ENCODE data around the gene PLCG2.
"Not testable (repeated sequence)": the region's sequence is repeated elsewhere in the genome, so short reads cannot be mapped to it uniquely, and the experiment has no call there.

The PLCG2 gene

DNA sequence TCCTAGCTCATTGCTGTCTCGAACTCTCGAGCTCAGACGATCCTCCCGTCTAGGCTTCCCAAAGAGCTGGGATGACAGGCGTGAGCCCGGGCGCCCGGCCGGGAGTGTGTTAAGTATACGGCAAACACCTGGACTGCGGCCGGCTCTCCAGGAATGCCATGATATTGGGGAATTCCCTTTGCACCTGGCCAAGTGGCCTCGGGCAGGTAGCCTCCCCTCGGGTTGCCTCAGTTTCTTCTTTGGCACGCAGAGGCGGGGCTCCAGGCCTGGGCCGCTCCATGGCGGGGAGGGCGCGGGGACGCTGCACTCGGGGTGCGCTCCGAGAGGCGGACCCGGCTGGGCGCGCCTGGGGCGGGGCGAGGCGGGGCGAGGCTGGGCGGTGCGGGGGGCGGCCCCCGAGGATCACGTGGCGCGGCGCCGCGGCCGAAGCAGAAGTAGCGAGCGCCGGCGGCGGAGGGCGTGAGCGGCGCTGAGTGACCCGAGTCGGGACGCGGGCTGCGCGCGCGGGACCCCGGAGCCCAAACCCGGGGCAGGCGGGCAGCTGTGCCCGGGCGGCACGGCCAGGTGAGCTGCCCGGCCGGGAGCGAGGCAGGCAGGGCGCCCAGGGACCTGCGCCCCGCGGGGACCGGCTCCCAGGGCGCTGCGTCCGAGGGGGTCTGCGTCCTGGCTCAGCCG is at the start of gene PLCG2:
TSS of gene PLCG2 (plus strand) at position 431 of the 675 bp plus-strand sequence. CDS start 6,699 bp downstream, outside the sequence.
- DNase-seq (ENCODE audit: low read depth), result peak; percentile 51

DNA sequence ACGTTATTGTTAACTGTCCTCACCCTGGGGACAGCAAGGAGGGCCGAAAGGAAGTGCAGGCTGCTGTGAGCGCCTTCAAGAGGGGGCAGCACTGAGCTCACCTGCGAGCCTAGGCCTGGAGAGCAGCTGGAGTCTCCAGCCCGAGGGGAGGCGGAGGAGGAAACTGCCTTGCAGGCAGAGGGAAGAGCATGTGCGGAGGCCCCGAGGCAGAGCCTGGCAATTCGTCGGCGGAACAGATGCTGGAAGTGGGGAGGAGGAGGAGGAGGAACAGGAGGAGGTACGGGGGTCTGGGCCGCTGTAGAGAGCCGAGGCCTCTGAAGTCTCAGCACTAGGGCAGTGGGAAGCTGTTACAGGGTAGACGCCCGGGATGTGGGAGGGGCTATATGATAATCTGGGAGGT is 49.6 kb upstream of the PLCG2 start:
- DNase-seq (ENCODE audit: low read depth), result no peak

DNA sequence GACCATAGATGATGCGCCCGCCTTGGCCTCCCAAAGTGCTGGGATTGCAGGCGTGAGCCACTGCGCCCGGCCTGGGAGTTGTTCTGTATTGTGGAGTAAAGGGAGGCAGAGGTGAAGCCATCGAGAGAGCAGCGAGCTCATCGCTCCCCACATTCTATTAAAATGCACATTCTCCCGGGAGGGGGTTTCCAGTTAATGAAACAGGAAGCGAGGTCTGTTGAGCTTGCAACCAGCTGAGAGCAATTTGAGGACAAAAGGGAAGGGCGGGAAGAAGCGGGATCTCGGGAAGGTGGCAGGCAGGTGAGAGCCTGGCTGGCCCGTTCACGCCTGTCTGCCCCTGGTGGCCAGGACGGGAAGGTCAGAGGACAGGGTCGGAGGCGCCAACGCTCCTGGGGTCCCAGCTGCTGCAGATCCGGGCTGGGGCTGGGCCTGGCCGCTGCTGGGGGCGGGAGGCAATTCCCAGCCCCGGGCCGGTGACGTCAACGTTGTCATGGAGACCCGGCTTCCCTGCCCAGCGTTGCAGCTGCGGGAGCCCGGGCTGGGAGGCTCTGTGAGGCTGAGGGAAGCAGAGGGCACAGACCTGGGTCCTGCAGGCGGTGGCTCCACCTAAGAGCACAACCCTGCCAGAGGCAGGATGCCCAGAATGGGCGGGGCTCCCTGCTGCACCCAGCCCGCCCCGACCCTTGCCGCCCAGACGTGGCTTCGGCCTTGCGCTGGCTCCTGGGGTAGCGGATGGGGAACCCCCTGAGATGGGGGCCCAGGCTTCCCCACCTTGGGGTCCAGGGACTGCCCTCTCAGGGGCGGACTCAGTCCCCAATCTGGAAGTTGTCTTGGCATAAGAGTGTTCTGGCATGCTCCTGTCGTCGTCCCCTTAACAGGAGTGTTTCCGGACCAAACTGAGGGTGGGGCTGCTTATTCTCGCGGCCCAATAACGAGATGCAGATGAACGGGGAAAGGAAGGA is 48.7 kb upstream of the PLCG2 start:
- DNase-seq (ENCODE audit: low read depth), result no peak

DNA sequence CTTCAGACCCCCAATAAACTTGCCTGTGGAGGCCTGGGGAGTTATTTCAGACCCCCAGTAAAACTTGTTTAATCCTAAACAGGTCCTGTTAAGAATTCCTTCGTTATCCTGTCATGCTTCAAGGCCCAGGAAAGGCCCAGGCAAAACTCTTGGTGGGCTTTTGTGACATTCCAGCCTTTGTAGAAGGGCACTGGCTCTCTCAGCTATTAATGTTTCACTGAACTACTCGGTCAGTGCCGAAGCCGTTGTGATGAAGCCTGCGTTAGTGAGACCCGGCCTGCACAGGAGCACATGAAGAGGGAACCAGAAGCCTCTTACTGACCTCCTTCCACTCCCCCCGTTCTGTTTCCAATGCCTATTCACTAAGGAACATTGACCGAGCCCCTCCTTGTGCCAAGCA is 47.4 kb upstream of the PLCG2 start:
- DNase-seq (ENCODE audit: low read depth), result no peak

DNA sequence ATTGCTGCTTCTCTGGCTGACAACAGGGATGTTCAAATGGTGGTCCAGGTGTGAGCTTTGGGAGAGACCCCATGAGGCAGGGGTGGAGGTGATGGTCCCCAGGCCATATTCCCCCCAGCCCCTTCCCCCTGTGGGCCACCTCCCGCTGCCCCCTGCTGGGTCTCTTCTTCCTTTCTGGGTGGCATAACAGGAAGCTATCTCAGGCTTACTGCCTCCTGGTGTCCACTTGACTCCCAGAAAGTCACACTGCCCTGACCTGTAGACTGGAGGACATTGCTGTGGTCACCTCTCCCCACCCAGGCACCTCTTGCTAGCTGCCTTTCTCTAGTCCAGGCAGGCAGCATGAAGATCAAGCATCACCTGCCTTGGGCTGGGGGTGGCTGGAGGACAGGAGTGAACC is 46.4 kb upstream of the PLCG2 start:
- no peak for DNase-seq (ENCODE audit: low read depth)

DNA sequence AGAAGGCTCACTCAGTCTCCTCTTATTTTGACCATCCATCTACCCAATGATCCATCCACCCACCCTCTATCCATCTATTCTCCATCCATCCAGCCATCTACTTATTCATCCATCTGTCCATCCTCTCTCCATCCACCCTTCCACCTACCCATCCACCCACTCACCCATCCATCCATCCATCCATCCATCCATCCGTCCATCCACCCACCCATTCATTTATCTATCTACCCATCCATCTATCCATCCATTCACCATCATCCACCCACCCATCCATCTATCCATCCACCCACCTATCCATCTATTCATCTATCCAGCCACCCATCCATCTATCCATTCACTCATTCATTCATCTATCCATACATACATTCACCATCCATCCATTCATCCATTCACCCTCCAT is 45.8 kb upstream of the PLCG2 start:
- no peak for DNase-seq (ENCODE audit: low read depth)

DNA sequence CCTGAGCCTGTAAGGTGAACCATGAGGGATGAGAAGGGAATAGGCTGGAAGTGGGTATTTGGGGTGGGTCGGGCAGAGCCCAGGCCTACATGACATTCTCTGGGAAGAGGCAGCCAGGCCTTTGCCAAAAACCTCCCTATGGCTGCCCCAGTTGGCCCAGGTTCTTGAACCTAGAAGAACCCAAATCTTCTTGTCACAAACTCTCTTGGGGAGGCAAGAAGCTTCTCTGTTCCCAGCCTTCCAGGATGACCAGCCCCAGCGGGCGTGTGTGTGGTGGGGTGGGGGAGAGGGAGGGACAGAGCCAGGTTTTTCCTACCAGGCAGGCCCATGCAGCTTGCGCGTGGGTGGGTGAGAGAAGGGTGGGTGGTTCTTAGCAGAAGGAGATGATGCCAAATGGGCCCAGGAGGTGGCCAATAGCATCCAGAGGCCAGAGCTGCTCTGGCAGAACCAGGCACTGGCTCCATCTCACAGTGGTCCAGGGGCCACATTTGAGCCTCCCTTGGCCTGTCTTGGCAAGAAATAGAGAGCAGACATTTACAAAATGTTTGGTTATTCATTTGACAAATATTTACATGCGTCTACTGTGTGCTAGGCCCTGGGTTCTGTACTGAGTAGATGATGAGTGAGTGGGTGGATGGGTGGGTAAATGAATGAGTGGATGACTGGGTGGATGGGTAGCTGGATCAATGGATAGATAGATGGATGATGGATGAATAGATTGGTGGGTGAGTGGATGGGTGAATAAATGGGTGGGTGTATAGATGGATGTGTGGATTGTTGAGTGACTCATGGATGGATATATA is 44.3 kb upstream of the PLCG2 start:
- DNase-seq (ENCODE audit: low read depth), result no peak

DNA sequence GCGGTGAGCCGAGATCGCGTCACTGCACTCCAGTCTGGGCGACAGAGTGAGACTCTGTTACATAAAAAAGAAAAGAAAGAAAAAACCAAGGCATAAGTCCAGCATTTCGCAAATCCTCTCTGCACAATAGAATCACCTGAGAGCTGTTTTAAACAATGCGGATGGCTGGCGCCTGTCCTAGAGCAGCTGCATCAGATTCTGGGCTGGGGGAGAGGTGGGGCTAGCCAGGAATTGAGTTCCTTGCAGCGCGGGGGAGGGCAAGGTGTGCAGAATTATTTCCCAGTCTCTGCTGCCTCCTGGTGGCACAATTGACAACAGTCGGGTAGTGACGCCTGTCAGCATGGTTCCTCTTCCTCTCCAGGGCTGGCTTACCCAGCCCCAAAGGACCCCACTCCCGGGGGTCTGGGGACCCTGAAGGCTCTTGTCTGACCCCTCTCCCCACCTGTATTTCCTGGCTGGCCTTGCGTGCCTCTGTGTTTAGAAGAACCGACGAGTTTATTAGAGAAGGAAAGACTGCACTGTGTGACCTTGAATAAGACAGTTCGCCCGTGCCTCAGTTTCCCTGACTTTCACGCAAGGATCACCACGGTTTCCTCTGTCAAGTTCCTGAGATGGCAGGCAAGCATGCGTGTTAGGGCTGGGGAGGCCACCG is 41.1 kb upstream of the PLCG2 start:
- DNase-seq (ENCODE audit: low read depth), result peak; percentile 76

DNA sequence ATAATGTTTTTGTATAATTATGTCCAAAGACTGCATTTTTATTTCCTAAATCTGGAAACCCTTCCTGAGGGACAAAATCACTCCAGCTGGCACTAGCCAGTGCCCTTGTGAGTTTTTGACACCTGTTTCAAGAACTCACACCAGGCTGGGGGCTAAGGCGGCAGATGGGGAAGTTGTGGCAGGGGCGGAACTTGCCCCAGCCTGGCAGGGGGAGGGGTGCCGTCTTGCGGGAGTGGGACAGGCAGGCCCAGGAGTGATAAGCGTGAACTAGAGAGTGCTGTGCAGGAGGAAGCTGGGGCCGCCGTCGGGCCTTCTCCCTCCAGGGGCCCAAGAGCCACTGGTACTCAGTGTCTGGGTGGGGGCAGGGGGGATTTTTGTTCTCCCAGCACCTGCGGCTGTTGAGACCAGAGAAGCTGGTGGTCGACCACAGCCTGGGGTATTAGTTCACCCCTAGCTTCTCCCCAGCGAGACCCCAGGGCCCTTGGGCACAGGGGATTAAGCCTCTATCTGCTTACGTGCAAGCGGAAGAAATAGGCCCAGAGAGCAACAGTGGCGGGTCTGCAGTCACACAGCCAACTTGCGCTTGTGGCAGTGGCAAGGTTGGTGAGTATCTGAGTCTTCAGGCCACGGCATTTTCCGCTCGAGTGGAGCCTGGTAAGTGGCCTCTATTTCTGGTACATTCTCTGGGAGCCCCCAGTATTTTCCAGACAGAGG is 40.2 kb upstream of the PLCG2 start:
- no peak for DNase-seq (ENCODE audit: low read depth)

DNA sequence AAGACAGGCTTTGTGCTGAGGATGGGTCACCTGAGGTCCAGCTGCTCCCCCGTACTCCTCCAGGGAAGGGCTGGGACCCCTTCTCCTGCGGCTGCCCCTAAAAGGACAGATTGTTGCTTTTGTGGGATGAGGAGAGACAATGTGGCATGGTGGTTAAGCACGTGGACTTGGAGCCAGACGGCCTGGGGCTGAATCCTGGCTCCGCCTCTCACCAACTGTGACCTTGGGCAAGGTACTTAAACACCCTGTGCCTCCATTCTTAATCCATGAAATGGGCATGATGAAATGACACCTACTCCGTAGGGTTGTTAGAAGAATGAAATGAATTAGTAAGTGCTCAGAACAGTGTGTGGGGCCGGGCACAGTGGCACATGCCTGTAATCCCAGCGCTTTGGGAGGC is 39.6 kb upstream of the PLCG2 start:
- DNase-seq (ENCODE audit: low read depth), result no peak

DNA sequence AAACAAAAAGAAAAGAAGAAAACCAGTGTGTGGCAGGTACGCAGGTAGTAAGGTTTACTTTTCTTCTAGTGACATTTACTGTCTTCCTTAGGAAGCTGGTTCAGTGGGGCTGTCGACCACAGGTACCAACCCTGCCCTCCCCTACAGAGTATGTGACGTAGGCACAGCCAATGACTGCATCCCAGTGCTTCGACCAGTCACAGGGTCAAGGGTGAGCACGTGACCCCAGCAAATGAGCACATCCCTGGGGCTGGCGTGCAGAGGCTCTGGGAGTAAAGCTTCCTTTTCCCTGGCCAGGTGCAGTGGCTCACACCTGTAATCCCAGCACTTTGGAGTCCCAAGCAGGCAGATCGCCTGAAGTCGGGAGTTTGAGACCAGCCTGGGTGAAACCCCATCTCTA is 38.9 kb upstream of the PLCG2 start:
- no peak for DNase-seq (ENCODE audit: low read depth)

DNA sequence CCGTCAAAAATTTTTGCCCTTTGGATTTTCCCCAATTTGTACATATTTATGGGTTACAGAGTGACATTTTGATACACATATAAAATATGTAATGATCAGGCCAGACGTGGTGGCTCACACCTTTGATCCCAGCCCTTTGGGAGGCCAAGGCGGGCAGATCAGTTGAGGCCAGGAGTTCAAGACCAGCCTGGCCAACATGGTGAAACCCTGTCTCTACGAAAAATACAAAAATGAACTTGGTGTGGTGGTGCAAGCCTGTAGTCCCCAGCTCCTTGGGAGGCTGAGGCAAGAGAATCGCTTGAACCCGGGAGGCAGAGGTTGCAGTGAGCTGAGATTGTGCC is 37.7 kb upstream of the PLCG2 start:
- DNase-seq (ENCODE audit: low read depth), result not testable (repeated sequence)

DNA sequence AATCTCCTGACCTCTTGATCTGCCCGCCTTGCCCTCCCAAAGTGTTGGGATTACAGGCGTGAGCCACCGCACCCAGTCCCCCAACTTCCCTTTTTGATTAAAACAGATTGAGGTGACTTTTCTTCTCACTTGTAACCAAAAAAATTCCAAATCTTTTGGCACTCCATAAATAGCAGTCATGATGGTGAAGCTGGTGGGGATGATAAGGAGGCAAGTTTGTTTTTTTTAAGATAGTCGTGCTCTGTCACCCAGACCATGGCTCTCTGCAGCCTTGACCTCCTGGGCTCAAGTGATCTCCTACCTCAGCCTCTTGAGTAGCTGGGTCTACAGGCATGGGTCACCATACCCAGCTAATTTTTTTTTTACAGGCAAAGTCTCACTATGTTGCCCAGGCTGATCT is 34.7 kb upstream of the PLCG2 start:
- no peak for DNase-seq (ENCODE audit: low read depth)

DNA sequence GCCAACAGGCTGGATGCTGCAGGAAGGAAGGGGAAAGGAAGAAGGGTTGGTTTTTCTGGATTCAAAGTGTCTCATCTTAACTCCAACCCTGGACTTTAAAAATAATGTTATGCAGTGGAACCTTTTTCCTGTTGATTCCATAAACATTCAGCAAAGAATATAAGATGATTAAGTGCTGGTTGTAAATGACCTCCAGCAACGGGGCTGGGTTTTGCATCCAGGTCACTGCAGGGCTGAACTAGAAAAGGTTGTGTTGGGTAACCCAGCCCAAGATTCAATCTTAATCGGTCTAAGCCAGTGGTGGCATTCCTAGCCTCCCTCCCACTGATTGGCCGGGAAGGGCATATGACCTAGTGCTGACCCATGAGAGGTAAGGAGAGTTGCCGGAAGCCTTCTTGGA is 34.2 kb upstream of the PLCG2 start:
- no peak for DNase-seq (ENCODE audit: low read depth)

DNA sequence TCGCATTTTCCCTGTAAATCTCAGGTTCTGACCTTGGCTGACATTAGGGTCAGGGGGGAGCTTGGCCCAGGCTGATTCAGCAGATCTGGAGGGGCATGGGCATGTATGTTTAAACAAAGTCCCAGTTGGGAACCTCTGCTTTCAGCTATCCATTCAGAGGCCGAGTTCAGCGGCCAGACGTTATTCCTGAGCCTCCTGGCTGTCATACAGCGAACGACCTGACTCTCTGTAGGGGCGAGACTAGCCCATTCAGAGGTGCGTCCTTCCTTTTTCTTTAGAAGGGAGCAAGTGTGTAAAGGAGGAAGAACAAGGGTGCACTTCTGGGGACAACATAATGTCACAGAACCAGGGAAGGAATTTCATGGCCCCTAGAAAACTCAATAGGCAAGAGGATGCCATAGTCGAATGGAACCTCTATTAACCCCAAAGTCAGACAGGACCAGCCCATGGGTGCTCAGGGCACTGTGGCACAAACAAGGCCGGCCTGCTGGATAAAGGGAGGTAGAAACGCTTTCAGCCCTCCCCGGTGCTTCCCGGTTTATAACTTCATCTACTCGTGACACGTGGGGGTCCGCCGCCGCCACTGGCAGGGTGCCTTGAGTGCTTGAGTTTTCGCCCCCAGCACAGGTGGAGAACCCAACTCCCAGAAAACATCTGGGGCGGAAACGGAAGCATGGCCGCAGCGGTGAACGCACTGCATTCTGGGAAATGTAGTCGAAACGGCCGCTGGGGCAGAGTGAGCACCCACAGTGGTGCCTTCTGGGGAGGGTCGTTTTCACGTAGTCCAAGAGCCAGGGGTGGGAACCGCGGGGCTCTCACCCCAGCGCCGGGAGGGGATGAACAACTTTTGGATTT is 33.2 kb upstream of the PLCG2 start:
- peak; percentile 55 for DNase-seq (ENCODE audit: low read depth)

DNA sequence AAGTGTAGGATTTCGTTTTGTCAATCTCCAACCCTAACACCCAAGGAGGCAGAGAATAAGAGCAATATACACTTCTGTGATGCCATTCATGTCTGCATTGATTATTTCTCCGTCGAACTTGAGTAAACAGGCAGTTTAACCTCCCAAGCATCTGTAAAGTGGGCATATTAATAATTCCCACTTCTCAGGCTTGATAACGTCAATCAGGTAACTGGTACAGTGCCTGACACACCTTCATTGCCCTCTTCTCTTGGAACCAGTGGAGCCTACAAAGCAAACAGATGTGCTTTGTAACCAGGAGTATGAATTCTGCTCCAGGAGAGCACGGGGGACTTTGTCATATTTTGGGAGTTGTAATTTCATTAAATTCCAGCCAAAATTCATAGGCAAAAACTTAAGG is 32.5 kb upstream of the PLCG2 start:
- DNase-seq (ENCODE audit: low read depth), result no peak

DNA sequence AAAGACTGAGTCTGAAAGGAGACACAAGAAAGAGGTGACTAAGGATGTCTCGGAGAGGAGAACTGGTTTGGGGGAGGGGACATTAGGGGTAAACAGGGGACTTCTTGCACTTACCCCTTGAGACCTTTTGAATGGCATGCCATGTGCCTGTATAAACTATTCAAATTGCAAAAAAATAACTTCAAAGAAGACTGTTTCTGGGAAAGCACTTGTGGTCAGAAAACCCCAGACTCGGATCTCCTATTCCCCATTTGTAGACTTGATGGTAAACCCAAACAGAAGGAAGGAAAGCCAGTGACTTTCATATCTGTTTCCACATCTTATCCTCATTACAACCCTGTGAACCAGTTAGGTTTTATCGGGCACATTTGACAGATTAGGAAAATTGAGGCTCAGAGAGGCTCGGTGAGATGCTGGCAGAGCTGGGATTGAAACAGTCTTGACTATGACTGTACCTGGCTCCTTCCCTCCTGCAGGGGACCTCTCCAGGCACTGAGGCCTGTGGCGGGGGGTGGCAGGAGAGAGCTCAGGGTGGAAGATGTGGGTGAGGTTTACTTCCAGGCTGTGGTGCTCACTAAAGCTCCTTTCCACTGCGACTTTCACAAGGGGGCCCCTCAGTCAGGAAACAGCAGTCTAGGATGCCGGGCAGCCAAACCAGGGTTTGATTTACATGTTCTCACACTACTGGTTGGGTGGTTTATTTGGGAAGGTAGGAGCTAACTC is 30.5 kb upstream of the PLCG2 start:
- DNase-seq (ENCODE audit: low read depth), result no peak

DNA sequence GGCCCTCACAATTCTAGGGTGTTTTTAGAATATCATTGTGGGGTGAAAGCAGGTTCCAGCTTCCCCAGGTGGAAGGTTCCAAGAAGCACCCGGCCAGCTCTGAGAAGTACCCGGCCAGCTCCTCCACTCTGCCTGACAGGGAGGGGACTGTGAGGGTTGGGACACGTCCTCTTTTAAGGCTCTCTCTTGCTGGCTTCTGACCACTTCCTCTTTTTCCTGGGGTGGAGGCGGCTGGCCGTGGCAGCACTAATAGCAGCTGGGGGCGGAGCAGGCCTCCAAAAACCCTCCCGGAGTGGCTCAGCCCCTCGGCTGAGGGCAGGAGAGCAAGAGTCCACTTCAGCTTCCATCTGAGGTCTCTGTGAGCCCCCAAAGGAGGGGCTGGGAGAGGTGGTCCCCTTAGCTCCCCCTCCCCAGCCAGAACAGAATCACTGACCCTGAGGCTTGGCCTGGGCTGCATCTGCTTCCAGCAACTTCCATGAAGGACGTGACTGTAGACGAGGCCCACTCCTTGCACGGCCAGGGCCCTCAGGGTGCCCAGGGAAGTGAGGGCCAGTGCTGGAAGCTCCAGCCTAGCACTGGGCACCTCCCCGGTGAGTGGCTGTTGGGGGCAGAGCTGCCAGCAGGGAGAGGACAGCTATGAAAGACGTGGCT is 26.7 kb upstream of the PLCG2 start:
- DNase-seq (ENCODE audit: low read depth), result no peak

DNA sequence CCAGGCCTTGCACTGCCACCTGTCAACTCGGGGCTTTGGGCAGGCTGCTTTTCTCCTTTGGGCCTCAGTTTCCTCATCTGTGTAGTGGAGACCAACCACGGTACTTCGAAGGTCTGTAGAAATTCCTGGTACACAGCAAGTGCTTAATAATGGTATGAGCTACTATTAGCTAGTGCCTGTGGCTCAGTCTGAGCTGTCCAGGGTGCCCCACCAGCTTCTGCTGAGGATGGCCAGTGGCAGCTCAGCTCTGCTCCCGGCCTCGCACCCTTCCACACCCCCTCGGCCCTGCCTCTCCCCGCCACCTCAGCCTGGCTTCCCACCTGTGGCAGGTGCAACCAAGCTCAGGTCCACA is 26.2 kb upstream of the PLCG2 start:
- DNase-seq (ENCODE audit: low read depth), result no peak
